Transverse colon (tissue), 3 donors: ENCODE results near the gene GARNL3.

Source experiments
- EP300 ChIP-seq: sonication (generic); formaldehyde crosslinking; IDR thresholded peaks from one replicate; pipeline ENCODE4 v1.6.1; 2017; ENCODE audit warnings: antibody characterized with exemption, low read depth
- POLR2AphosphoS5 ChIP-seq, 3 donors: sonication (generic); formaldehyde crosslinking; IDR thresholded peaks; one replicate each; pipeline ENCODE4 v1.6.1; 2016; ENCODE audit warnings: antibody characterized with exemption in 3 of 3

DNA sequence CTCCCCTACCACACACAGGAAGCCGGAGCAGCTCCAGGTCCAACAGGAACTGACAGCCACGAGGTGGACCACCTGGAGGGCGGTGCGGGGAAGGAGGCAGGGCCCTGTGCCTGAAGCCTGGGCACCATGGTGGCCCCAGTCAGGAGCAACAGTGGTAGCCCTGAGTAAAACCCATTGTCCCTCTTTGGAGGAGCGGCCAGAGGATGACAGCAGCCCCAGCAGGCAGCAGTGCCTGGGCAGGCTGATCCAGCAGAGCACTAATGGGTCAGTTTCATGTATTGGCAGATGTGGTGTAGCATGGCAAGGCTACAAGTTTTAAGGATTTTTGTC, 47.7 kb upstream of the GARNL3 start:
- TF ChIP-seq EP300 (no peak), POLR2AphosphoS5 (IDR thresholded peaks at IDR 0.05) (no peak)
